HCEC 1CT (cell line): ENCODE results near the gene ARHGAP42.

Experiments used
- DNase-seq: peaks from one replicate; pipeline ENCODE4 v3.0.0-alpha.2; 2017

Gene ARHGAP42

GRCh38 chr11:100683126-100683525 is 4.0 kb upstream of the ARHGAP42 start:
- no peak for DNase-seq

GRCh38 chr11:100684101-100685065 is 2.7 kb upstream of the ARHGAP42 start:
- DNase-seq: no peak

- no peak for DNase-seq
Measured at GRCh38 chr11:100686476-100687053, 523 bp upstream of the ARHGAP42 start.

- peak; percentile 85 for DNase-seq
Measured at GRCh38 chr11:100687630-100688395, 725 bp downstream of the ARHGAP42 start.

GRCh38 chr11:100689141-100689540 is 2.1 kb downstream of the ARHGAP42 start:
- DNase-seq: no peak

- DNase-seq: no peak
Measured at GRCh38 chr11:100691896-100692653, 5.0 kb downstream of the ARHGAP42 start.

- DNase-seq: no peak
Measured at GRCh38 chr11:100695911-100696310, 8.8 kb downstream of the ARHGAP42 start.

- no peak for DNase-seq
Measured at GRCh38 chr11:100703139-100703538, 16.1 kb downstream of the ARHGAP42 start.

- DNase-seq: no peak
Measured at GRCh38 chr11:100703801-100704575, 16.9 kb downstream of the ARHGAP42 start.

- DNase-seq: no peak
Measured at GRCh38 chr11:100705447-100705846, 18.4 kb downstream of the ARHGAP42 start.

- peak; percentile 42 for DNase-seq
Measured at GRCh38 chr11:100706179-100706578, 19.1 kb downstream of the ARHGAP42 start.

- peak; percentile 64 for DNase-seq
Measured at GRCh38 chr11:100709233-100709957, 22.3 kb downstream of the ARHGAP42 start.

GRCh38 chr11:100711984-100712383 is 24.9 kb downstream of the ARHGAP42 start:
- no peak for DNase-seq

- DNase-seq: no peak
Measured at GRCh38 chr11:100712583-100712982, 25.5 kb downstream of the ARHGAP42 start.

- no peak for DNase-seq
Measured at GRCh38 chr11:100715165-100715761, 28.2 kb downstream of the ARHGAP42 start.

- no peak for DNase-seq
Measured at GRCh38 chr11:100716838-100717237, 29.8 kb downstream of the ARHGAP42 start.

- peak; percentile 27 for DNase-seq
Measured at GRCh38 chr11:100719362-100719761, 32.3 kb downstream of the ARHGAP42 start.

GRCh38 chr11:100719809-100720221 is 32.7 kb downstream of the ARHGAP42 start:
- DNase-seq: peak; percentile 85

GRCh38 chr11:100726680-100727079 is 39.6 kb downstream of the ARHGAP42 start:
- no peak for DNase-seq

GRCh38 chr11:100727410-100727809 is 40.3 kb downstream of the ARHGAP42 start:
- no peak for DNase-seq

GRCh38 chr11:100730266-100730665 is 43.2 kb downstream of the ARHGAP42 start:
- DNase-seq: no peak
